ENCODE measurements around the gene LEMD1.

The LEMD1 gene

DNA sequence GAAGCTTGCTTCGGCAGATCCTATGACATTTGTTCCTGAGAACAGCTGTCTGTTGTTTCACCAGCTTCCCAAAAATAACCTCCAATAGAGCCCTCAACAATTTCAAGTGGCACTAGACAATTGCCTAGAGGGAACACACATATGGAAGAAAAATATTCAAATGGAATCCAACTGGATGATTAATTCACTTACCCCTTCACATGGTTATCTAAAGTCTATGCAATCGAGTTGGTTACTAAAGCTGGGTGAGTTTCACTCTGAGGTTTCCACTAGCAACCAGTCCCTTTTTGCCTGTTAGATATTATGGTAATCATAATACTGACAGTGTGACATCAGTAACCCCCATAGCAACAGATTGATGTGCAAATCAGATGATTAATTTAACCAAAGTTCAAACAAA, at the start of gene LEMD1:
Gene LEMD1, minus strand, starts transcription at position 259 of the 400 bp plus-strand sequence. CDS start 1,520 bp downstream, outside the sequence.
- TF ChIP-seq CTCF (conservative IDR thresholded peaks at IDR 0.05; ENCODE audit: low read depth), result no peak
- H3K27ac ChIP-seq, result no peak within 1 kb of the TSS
- CTCF ChIA-PET, result interaction anchor here (0.6 to 2.3 kb wide), 5 partner anchors 9 to 87 kb away, joined by 3 to 8 read pairs (median 4); no protein-coding TSS in a partner anchor
- DNase-seq (ENCODE audit: low spot score), result no peak
- POLR2A ChIA-PET (ENCODE audit: low non-redundant PET), result no interaction called here

GRCh38 chr1:205470131-205470530, 48.3 kb upstream of the LEMD1 start:
- CTCF ChIA-PET, result interaction anchor here (3.0 kb wide), 1 partner anchor 15 kb away, joined by 14 read pairs; no protein-coding TSS in a partner anchor
- no peak for DNase-seq (ENCODE audit: low spot score)
- POLR2A ChIA-PET (ENCODE audit: low non-redundant PET), result no interaction called here
- no peak overlapping the region for H3K27ac ChIP-seq
- TF ChIP-seq CTCF (conservative IDR thresholded peaks at IDR 0.05; ENCODE audit: low read depth), result no peak

GRCh38 chr1:205466595-205467220, 44.9 kb upstream of the LEMD1 start:
- no peak for TF ChIP-seq CTCF (conservative IDR thresholded peaks at IDR 0.05; ENCODE audit: low read depth)
- DNase-seq (ENCODE audit: low spot score), result no peak
- CTCF ChIA-PET, result interaction anchor here (0.7 to 1.5 kb wide), 5 partner anchors 19 to 193 kb away, joined by 3 to 6 read pairs (median 4); no protein-coding TSS in a partner anchor
- H3K27ac ChIP-seq, result no peak overlapping the region
- POLR2A ChIA-PET (ENCODE audit: low non-redundant PET), result interaction anchor here (0.6 kb wide), 1 partner anchor 37 kb away, joined by 4 read pairs; no protein-coding TSS in a partner anchor

DNA sequence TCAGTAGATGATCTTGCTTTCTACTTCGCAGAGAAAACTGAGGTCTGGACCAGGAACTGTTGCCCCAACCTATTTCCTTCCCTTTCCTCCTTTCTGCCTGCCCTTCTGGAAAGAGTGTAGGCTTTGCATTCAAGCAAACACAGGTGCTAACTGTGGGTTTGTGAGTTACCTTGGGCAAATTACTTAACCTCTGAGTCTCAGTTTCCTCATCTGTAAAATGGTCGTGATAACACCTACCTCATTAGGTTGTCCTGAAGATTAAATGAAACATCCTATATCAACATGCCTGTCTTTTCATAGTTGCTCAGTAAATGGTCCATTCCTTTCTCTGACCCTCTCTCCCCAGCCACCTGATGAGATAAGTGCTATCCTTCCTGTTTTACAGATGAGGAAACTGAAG, 43.5 kb upstream of the LEMD1 start:
- no peak overlapping the region for H3K27ac ChIP-seq
- no peak for TF ChIP-seq CTCF (conservative IDR thresholded peaks at IDR 0.05; ENCODE audit: low read depth)
- no peak for DNase-seq (ENCODE audit: low spot score)
- ChIA-PET POLR2A (ENCODE audit: low non-redundant PET) (no interaction called here), CTCF (interaction anchor here (1.5 kb wide), 1 partner anchor 27 kb away, joined by 6 read pairs; no protein-coding TSS in a partner anchor)

DNA sequence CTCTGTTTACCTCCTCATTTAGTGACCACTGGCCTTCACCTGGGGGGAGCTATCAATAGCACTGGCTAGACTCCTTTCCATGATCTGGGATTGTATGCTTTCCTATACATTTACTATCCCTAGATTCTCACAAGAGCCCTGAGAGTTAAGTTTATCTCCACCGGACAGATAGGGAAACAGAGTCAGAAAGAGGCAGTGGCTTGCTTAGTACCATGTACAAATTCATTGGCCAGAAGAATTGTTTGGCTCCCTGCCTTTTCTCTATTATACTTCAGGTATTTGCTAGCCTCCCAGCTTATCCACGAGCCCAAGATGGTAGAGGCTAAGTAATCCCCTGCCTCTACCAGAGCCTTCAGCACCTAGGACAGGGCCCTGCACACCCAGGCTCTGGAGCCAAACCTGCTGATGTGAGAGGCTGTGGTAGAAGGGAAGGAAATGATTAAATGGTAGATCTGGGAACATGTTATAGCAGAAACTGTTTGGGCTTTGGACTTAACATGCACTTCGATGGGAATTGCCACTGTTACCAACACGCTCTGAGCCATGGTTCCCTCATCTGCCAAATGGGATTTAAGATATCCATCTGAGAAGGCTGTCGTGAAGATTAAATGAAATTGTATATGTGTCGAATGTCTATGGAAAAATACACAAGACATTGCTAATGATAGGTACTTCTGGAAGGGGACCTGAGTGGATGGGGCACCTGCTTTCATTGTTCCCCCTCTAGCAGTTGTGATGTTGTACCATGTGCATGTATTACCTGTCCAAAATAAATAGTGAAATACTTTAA, 37.1 kb upstream of the LEMD1 start:
- DNase-seq (ENCODE audit: low spot score), result no peak
- TF ChIP-seq CTCF (conservative IDR thresholded peaks at IDR 0.05; ENCODE audit: low read depth), result no peak
- no peak overlapping the region for H3K27ac ChIP-seq
- ChIA-PET POLR2A (ENCODE audit: low non-redundant PET) (no interaction called here), CTCF (interaction anchor here (0.5 to 3.6 kb wide), 7 partner anchors 9 to 426 kb away, joined by 3 to 27 read pairs (median 5); no protein-coding TSS in a partner anchor)

- ChIA-PET CTCF (interaction anchor here (0.6 to 3.6 kb wide), 10 partner anchors 17 to 365 kb away, joined by 3 to 27 read pairs (median 3); no protein-coding TSS in a partner anchor), POLR2A (ENCODE audit: low non-redundant PET) (no interaction called here)
- DNase-seq (ENCODE audit: low spot score), result no peak
- no peak overlapping the region for H3K27ac ChIP-seq
- no peak for TF ChIP-seq CTCF (conservative IDR thresholded peaks at IDR 0.05; ENCODE audit: low read depth)
Observed at GRCh38 chr1:205456868-205457745, 35.3 kb upstream of the LEMD1 start.

Measured in RWPE1 (cell line).